GM18507 (cell line): ENCODE results near the gene FLRT2.

Source experiments
- DNase-seq: peaks from one replicate; pipeline ENCODE4 v3.0.0; 2011; ENCODE audit warnings: low read depth; ENCODE audit not compliant: insufficient read length; ENCODE audit errors: extremely low spot score
- FAIRE-seq: peaks from 2 replicates; lab custom pipeline; 2011; peaks lifted over from hg19 to GRCh38; lab: Jason Lieb, UNC

Gene FLRT2

DNA sequence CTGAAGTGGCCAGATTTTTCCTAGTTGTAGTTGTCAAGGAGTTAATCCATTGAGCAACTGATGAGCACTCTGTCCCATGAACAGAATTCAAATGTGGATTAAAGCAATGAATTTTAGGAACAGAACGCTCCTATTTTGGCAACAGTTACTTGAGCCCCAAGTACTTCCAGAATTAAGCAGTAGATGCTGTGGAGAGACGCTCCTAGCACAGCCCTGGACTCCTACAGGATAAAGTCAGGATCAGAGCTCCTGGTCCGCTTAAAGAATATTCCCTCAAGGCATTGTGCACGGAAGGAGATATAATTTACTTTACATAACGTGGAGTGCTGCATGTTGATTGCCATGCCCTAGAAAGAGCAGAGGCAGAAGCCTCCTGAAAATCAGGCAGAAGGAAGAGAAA lies 53.4 kb downstream of the FLRT2 start:
- DNase-seq = no peak
- no peak for FAIRE-seq

- no peak for FAIRE-seq
- no peak for DNase-seq
These were observed 54.5 kb downstream of the FLRT2 start for GRCh38 chr14:85584481-85584880.

DNA sequence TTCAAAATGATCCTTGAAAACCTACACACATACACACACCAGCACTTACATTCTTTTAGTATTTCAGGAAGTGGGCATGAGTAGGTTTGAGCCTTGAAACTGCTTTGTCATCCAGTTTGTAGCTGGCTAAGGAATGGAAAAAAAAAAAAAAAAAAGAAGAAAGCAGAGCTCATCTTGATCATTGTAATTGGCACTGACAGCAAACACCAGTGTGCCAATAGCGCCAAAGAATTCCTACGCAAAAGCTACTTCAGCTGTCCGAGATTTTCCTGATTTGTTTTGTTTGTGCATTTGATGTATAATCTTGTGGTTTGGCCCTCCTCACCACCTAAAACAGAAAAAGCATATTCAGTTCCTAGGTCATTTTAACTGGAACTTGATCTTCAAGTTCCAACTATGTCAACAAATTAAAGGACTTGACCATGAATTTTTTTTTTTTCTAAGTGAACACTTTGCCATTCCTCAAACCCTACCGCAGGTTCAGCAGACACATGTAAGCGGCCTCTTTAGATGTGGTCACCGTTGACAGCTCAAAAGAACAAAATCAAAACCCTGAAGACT lies 57.3 kb downstream of the FLRT2 start:
- DNase-seq (no peak), FAIRE-seq (no peak)

DNA sequence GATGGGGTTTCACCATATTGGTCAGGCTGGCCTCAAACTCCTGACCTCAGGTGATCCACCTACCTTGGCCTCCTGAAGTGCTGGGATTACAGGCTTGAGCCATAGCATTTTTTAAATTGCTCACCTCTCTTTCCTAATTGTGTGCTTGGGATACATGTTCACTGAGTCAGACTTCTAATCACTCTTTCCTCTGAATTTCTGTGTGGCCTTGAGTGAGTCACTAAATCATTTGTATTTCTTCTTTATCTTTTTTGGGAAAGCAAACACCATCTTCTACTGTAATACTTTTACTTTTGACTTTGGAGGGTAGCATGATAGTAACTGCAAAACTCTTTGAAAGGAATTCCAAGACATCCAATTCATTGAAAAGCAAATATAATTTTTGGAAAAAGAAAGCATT lies 60.8 kb downstream of the FLRT2 start:
- FAIRE-seq = no peak
- DNase-seq = no peak

- DNase-seq (no peak), FAIRE-seq (no peak)
These were observed 64.3 kb downstream of the FLRT2 start for GRCh38 chr14:85594217-85594616.

- FAIRE-seq (no peak), DNase-seq (no peak)
These were observed 66.0 kb downstream of the FLRT2 start for GRCh38 chr14:85595981-85596380.

GRCh38 chr14:85596562-85596961 lies 66.6 kb downstream of the FLRT2 start:
- FAIRE-seq (no peak), DNase-seq (no peak)

DNA sequence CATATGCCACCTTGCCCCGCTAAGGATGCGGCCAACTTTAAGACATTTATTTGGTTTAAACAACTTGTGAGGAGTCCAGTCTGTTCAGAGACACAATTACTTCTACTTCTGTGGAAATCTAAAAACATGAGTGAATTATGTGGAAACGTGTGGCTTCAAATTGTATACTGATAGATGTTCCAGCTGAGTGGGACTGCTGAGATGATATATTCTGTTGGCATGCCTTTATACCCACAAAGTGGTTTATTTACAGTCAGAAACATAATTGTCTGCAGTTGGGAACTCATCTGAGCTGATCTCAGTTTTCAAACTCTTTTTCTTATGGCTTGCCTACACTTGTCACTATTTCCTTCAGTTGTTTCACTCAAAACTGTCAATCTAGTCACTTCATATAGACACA lies 67.8 kb downstream of the FLRT2 start:
- DNase-seq (no peak), FAIRE-seq (no peak)

- DNase-seq (no peak), FAIRE-seq (no peak)
These were observed 70.0 kb downstream of the FLRT2 start for GRCh38 chr14:85599939-85600338.

- FAIRE-seq = no peak
- DNase-seq = no peak
These were observed 71.3 kb downstream of the FLRT2 start for GRCh38 chr14:85601246-85601645.

DNA sequence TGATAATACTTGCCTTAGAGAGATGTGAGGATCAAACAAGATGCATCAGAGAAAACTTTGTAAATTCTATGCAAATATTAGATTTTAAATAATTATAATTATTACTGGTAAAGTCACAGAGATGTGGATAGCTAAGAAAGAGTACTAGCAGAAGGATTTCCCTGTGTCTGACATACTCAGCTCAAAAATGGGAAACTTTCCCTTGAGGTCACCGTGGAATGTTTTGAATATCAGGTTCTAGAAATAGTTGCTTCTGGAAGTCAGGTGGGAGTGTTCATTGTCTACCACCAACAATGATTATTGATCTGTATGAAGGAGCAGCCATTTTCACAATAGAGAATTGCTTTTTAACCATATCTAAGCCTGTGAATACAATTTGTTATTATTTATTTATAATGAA lies 71.7 kb downstream of the FLRT2 start:
- no peak for DNase-seq
- FAIRE-seq = no peak

DNA sequence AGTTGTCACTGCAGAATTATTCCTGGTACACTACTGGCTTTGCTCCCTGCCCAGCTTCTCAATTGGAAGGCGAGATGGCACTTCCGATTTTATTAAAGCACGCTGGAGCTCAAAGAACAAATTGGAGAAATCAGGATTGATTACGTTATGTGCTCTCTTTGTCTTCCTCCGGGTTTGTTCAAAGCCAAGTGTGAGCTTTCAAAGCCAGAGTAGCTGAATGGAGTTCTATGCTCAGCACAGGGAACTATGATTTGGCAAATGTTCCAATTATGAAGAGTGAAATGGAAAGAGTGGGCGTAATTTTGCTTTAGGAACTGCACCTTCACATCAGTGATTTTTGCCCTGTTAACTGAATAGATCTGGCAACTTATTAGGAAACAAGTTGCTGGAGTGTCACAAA lies 72.4 kb downstream of the FLRT2 start:
- DNase-seq (no peak), FAIRE-seq (no peak)

DNA sequence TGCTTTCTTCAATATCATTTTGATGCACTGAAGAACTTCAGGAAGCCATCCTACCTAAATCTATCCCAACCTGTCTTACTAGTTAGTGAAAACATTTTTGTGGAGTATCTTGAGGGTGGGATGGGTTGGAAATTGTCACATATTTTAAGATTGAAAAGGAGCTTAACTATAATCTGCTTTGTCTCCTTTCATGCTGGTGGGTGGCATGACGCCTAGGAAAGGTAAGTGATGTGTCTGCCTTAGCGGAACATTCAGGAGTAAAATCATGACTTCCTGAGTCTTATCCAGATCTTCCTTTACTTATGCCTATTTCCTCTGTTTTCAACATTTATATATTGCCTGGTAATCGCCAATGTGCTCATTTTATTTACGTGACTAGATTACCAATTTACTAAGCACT lies 74.1 kb downstream of the FLRT2 start:
- FAIRE-seq (no peak), DNase-seq (no peak)

DNA sequence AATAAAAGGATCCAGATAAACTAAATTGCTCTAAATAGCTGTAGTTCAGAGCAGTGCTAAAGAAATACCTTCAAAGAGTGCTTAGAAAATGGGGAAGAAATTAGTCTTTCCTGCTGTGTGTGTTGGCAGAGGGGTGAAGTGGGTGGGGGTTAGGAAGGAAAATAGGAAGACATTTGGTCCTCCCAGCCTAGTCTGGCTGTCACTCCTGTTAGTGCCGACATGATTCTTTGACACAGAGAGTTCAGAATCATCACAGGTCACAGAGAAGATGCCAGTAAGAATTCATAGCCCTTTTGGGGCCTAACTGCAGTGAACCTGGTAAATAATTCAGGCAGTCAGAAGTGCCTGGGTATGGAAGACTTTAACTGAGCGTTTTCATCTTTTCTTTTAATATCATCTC lies 74.8 kb downstream of the FLRT2 start:
- FAIRE-seq (no peak), DNase-seq (no peak)

- no peak for FAIRE-seq
These were observed 77.7 kb downstream of the FLRT2 start for GRCh38 chr14:85607651-85608081.

DNA sequence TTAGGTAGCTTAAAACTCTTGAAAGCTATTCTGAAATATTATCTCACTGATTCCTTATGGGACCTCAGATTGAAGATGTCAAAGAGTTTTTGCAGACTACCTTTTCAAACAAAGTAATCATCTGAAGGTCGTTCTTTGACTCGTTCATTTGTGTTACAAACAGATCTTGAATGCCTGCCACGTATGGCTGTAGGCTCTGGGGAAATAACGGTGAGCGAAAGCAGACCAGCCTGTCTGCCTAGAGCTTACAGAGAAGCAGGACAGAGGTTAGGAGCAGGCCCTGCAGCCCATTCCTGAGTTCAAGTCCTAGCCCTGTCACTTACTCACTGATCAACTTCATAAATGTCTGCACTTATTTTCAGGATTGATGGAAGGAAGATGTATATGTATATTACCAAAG lies 83.6 kb downstream of the FLRT2 start:
- DNase-seq = no peak
- FAIRE-seq = no peak

More at GRCh38 chr14:85607651-85608081, 77.7 kb downstream of the FLRT2 start:
- DNase-seq = no peak

- FAIRE-seq = no peak
- no peak for DNase-seq
These were observed 86.5 kb downstream of the FLRT2 start for GRCh38 chr14:85616386-85616885.

DNA sequence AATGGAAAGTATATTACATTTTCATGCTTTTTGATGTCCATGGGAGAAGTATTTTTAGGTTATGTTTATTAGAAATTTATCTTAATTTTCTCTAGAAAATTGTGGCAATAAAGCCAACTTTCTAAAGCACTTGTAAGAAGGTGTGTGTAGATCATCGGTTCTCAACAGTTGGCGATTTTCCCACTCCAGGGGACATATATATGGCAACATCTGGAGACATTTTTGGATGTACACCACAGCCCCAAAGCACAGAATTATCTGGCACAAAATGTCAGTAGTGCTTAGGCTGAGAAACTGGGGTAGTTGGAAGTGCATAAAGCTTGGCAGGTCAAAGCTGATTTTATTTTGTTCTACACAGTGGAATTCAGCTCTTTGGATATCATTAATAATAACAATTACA lies 86.9 kb downstream of the FLRT2 start:
- DNase-seq = no peak
- no peak for FAIRE-seq

GRCh38 chr14:85617791-85618190 lies 87.8 kb downstream of the FLRT2 start:
- no peak for DNase-seq
- no peak for FAIRE-seq

DNA sequence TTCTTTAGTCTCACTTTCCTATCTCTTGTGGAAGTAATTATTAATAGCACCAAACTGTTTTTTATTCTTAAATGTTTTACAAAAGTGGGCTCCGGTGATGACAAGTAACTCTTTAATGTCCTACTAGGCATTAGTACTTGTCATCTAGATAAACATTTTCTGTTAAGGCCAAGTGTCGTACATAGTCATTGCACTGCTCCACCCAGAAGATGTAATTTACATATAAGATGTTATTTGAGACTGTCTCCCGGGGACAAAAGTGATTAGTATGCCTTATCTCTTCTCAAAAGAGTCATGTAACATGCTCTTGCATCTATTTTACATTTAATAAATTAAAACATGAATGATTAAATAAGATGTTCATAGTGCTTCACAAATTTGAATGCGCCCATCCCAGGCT lies 88.4 kb downstream of the FLRT2 start:
- FAIRE-seq (no peak), DNase-seq (no peak)

DNA sequence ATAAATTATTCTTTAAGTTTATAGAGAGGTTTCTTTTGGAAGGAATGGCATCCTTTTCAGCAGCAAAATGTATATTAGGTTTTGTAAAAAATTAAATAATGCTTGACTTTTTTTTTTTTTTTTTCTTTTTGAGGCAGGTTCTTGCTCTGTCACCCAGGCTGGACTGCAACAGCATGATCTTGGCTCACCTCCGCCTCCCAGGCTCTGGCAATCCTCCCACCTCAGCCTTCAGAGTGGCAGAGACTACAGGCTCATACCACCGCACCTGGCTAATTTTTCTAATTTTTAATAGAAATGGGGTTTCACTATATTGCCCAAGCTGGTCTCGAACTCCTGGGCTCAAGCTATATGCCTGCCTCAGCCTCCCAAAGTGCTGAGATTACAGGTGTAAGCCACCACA lies 89.0 kb downstream of the FLRT2 start:
- FAIRE-seq = no peak

DNA sequence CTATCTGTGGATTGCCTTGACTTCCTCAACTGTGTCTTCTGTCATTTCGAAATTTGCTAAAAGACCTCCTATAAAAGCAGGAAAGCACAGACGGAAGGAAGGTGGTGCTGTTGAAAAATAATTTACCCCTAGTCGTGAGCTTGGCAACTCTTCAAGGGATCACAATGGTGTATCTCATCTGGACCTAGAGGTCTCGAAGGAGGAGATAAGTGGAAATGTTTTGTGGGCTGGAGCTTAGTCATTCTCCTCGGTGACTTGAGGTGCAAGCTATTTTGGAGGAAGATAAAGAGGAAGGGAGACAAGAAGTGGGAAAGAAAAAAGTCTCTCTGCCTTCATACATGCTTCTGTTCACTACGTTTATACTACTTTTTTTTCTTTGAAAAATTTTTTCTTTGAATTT lies 89.9 kb downstream of the FLRT2 start:
- no peak for FAIRE-seq
- no peak for DNase-seq

More for the DNA sequence above, 89.0 kb downstream of the FLRT2 start:
- DNase-seq = no peak
